Colonic mucosa (tissue), 4 donors: Measurements from ENCODE around the gene RAB11FIP3. TPM values are rescaled to one million over a fixed set of nuclear protein-coding genes. Genes with fewer than 3 reads are reported as not detected.

Experiments used
- DNase-seq: peaks from one replicate; pipeline ENCODE4 v3.0.0-alpha.2; 2020
- H3K27ac ChIP-seq: fragments of 200-600 bp; one replicate; pipeline ENCODE4 v1.8.0; 2021
- H3K27me3 ChIP-seq: fragments of 200-600 bp; one replicate; pipeline ENCODE4 v1.8.0; 2021
- H3K36me3 ChIP-seq: fragments of 200-600 bp; one replicate; pipeline ENCODE4 v1.8.0; 2021
- H3K4me1 ChIP-seq: fragments of 200-600 bp; one replicate; pipeline ENCODE4 v1.8.0; 2021; ENCODE audit warnings: mild to moderate bottlenecking
- H3K4me3 ChIP-seq: fragments of 200-600 bp; one replicate; pipeline ENCODE4 v1.8.0; 2021
- H3K9ac ChIP-seq, 2 donors: one replicate each; pipeline ENCODE4 v1.7.0; 2013; ENCODE audit warnings: control low read depth in 2 of 2, low read depth in 2 of 2, low read length in 2 of 2
- H3K9me3 ChIP-seq: fragments of 200-600 bp; one replicate; pipeline ENCODE4 v1.8.0; 2021
- intact Hi-C: fragments of 100-400 bp; cut with DNase I; formaldehyde crosslinking; loops from one replicate; pipeline ENCODE4 v1.14.1; 2022
- total RNA-seq, 2 donors: library from RNA; stranded (reverse); fragmentation: NEBNext Ultra II Directional in 1 of 2; extraction: Animal tissue kit (Norgen Biotek cat#: 25700) in 1 of 2; gene quantifications; one replicate each; pipeline ENCODE4 v1.2.1, GENCODE V29; 2021
- TF ChIP-seq, protein P1 (sequence below): fragments of 200-600 bp; IDR thresholded peaks from one replicate; pipeline ENCODE4 v1.8.0; 2022; ENCODE audit warnings: antibody characterized with exemption, mild to moderate bottlenecking
- donor health status: healthy.
- donor health status: DM: no; HTN: no; CAD: no.
- donor health status: DM: no; HTN: no; CAD: no.

Gene RAB11FIP3
- total RNA-seq, 2 donors from 2014 or later = 20.9 to 22.3 TPM

DNA sequence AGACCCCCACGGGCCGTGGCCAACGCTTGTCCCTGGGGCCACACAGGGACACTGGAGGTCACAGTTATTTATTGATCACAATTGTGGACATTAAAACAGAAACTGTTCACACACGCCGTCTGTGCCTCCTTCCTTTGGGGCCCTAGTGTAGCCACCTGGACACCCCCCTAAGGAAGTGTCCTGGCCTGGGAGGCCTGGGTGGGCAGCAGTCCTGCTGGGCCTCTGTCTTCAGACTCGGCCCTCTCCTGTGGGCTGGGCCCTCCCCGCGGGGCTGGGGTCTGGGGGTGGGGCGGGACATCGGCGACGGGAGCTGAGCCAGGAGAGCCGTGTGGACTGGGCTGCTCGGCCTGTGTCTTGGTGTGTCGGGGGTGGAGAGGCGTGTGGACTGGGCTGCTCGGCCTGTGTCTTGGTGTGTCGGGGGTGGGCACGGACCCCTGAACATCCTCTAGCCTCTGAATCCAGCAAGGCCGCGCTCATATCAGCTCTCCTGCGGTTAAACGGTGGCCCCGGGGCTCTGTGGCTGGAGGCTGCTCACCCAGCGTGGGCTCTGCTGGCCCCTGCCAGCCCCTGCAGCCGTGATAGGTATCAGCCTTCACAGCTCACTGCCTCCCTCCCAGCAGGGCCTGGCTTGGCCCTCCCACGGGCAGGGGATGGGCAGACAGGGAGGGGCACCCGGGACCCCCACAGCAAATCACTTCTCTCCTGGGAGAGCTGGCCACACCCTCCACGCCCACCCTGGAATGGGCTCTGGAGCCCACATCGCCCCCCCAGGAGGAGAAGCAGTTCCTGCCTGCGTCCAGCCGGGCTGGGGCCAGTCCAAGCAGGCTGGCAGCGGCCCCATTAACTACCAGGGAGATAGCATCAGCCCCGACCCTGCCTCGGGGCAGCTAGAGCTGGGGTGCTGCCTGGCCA is 140.2 kb downstream of the RAB11FIP3 start:
- no peak for DNase-seq
- intact Hi-C loops = no loop called here
- Histone ChIP-seq H3K4me3 (no peak overlapping the region), H3K9me3 (no peaks in the 10 kb centered on the region), H3K9ac (peak overlapping the region in 1 of 2 donors; percentile 1), H3K36me3 (no peaks in the 10 kb centered on the region), H3K27me3 (peaks cover 7% of the 10 kb centered on the region), H3K27ac (no peak overlapping the region), H3K4me1 (peaks cover 20% of the 10 kb centered on the region)
- TF ChIP-seq, protein P1, sequence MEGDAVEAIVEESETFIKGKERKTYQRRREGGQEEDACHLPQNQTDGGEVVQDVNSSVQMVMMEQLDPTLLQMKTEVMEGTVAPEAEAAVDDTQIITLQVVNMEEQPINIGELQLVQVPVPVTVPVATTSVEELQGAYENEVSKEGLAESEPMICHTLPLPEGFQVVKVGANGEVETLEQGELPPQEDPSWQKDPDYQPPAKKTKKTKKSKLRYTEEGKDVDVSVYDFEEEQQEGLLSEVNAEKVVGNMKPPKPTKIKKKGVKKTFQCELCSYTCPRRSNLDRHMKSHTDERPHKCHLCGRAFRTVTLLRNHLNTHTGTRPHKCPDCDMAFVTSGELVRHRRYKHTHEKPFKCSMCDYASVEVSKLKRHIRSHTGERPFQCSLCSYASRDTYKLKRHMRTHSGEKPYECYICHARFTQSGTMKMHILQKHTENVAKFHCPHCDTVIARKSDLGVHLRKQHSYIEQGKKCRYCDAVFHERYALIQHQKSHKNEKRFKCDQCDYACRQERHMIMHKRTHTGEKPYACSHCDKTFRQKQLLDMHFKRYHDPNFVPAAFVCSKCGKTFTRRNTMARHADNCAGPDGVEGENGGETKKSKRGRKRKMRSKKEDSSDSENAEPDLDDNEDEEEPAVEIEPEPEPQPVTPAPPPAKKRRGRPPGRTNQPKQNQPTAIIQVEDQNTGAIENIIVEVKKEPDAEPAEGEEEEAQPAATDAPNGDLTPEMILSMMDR = no peak

DNA sequence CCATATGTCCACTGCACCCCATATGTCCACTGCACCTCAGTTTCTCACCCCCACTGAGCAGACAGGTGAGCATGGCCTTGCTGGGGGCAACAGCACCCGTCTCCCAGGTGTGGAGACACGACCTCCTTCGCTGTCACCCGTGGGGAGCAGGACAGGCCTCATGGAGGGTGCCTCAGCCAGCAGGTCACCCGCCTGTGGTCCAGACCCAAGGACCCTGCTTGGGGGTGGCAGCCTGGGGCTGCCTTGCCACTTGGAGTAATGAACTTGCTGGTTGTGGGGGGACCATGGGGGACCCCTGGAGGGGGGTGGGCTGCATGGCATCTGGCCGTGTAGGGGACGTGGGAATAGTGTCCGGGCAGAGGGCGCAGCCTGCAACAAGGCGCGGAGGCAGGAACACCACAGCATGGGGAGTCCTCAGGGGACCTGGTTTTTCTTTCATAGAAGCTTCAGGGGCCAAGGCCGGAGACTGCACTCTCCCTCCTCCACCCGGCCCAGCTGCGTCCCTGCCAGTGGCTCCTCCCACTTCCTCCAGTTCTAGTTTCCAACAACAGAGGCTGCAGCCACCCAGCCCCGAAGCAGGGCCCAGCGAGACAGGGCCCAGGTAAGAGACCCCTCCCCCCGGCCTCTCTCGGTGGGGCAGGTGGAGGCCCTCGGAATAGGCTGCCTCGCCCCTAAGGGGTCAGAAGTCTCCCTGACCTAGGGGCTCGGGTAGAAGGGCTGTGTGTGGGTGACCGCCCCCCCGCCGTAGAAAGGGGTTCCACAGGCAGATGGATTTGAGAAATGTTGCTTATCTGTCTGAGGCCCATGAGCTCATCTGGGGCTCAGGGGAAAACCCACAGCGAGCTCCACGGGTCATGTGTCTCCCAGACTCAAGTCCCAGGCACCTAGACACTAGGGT is 141.3 kb downstream of the RAB11FIP3 start, which contains the start of gene NHLRC4:
NHLRC4 (plus strand) TSS at position 531 of the 898 bp plus-strand sequence. CDS start 1,043 bp downstream, outside the sequence.
- H3K4me1 ChIP-seq = peaks cover 20% of the 10 kb centered on the region

DNA sequence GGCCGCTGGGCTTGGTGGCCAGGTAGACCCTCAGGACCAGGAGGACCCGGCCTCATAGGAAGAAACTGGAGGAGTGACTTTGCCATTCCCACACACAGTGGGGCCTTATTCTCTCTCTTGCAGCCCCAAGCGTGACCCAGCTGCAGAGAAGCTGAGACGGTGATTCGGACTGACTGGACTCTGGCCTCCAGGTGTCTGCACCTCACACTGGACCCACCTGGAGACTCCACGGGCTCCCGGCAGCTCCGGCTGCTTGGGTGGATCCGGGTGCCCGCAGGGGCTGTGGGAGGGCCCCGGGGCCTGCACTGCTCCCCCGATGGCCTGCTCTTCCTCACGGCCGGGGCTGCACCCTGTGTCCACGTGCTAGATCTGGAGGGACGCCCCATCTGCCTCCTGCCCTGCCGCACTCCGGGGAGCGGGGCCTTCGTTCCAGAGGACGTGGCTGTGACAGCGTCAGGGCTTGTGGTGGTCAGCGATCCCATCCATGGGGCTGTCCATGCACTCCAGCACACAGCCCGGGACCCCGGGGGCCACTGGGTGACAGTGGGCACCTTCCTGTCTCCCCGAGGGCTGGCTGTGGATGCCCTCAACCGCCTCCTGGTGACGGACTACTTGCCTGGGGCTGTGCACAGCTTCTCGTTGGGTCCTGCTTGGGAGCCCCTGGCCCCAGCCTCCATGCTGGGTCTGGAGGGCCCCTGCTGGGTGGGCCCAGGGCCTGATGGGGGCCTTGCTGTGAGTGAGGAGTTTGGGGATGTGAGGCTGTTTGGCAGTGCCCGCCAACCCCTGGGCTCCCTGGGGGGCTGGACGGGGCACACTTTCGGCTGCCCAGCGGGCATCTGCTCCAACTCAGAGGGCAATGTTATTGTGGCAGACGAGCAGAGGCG is 142.2 kb downstream of the RAB11FIP3 start:
- TF ChIP-seq, protein P1 = no peak
- H3K27me3 ChIP-seq = no peaks in the 10 kb centered on the region
- H3K4me1 ChIP-seq = peaks cover 20% of the 10 kb centered on the region
- no peak overlapping the region for H3K27ac ChIP-seq
- no peak for DNase-seq
- intact Hi-C loops = no loop called here
- peak overlapping the region; percentile 19 for H3K4me3 ChIP-seq
- no peaks in the 10 kb centered on the region for H3K9me3 ChIP-seq
- no peaks in the 10 kb centered on the region for H3K36me3 ChIP-seq
- peak overlapping the region; percentile 9 to 57 for H3K9ac ChIP-seq

More for the DNA sequence above, 141.3 kb downstream of the RAB11FIP3 start, which contains the start of gene NHLRC4:
- H3K36me3 ChIP-seq = no peaks in the 10 kb centered on the region
- peak; percentile 76 for DNase-seq
- peak within 1 kb of the TSS; percentile 9 to 57 for H3K9ac ChIP-seq
- TF ChIP-seq, protein P1 = no peak
- H3K9me3 ChIP-seq = no peaks in the 10 kb centered on the region
- H3K4me3 ChIP-seq = peak within 1 kb of the TSS; percentile 19
- H3K27me3 ChIP-seq = no peaks in the 10 kb centered on the region
- intact Hi-C loops = no loop called here
- H3K27ac ChIP-seq = no peak within 1 kb of the TSS

DNA sequence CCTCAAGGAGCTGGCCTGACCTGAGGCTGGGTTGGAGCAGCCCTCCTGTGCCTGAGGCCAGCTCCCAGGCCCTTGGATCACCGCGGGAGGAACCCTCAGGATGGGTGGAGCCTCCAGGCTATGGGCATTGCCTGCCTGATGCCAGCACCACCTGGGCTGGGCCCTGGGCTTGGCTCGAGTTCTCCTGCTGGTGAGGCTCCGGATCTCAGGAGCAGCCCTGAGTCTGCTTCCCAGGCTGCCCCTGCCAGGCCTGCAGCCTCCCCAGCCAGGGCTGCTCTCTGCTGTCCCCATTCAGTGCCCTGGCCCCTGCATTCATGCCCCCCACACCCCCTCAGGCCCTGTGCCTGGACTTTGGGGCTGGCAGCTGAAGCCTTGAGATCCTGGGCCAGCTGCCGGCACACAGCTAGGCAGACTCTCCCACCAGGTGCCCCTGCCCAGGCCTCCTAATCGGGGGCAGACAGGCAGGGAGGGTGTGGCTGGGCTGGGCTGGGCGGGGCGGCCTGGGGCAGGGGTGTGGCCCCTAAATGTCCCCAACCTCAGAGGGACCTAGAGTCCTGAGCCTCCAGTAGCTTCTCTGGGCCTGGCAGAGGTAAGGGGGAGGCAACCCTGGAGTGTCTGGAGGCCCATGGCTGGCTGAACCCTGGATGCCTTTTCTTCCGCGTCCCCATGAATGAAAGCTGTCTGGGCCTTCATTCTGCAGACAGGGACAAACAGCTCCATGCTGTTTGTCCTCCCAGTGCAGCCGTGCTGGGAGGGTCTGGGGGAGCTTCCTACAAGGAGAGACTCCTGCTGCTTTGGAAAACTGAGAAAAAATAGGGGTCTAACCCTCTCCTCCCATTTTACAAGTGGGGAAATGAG is 143.2 kb downstream of the RAB11FIP3 start:
- Histone ChIP-seq H3K27me3 (no peaks in the 10 kb centered on the region), H3K4me1 (peaks cover 20% of the 10 kb centered on the region), H3K9ac (peak overlapping the region; percentile 71 to 74), H3K9me3 (no peaks in the 10 kb centered on the region), H3K27ac (no peak overlapping the region), H3K36me3 (no peaks in the 10 kb centered on the region), H3K4me3 (peak overlapping the region; percentile 84)
- TF ChIP-seq, protein P1 = no peak
- intact Hi-C loops = no loop called here
- peak; percentile 62 for DNase-seq
